Keratinocyte (primary cell): ENCODE data around the gene POU4F2. TPM values are rescaled to one million over a fixed set of nuclear protein-coding genes. Genes with fewer than 3 reads are reported as not detected.
"Not testable (repeated sequence)": the region's sequence is repeated elsewhere in the genome, so short reads cannot be mapped to it uniquely, and the experiment has no call there.

Source experiments
- DNase-seq: peaks from one replicate; pipeline ENCODE4 v3.0.0-alpha.2; 2011; ENCODE audit warnings: low read depth, missing footprints, low spot score
- FAIRE-seq: peaks from 2 replicates; lab custom pipeline; 2011; peaks lifted over from hg19 to GRCh38; lab: Jason Lieb, UNC
- H2AFZ ChIP-seq: 2 replicates; pipeline ENCODE4 v1.6.0; 2012; ENCODE audit warnings: low read length, control low read depth, inconsistent platforms; ENCODE audit not compliant: control insufficient read depth
- H3K27ac ChIP-seq: 2 replicates; pipeline ENCODE4 v1.5.1; 2011; ENCODE audit warnings: low read length; ENCODE audit not compliant: control insufficient read depth, insufficient read depth
- H3K27me3 ChIP-seq: 3 replicates; pipeline ENCODE4 v1.6.0; 2011; ENCODE audit warnings: low read length; ENCODE audit not compliant: control insufficient read depth, insufficient read depth; ENCODE audit errors: extremely low read depth
- H3K36me3 ChIP-seq, 2 experiments: 2 replicates in 1 of 2; 3 replicates in 1 of 2; pipeline ENCODE4 v1.5.1; 2011; ENCODE audit warnings: low read length in 2 of 2, mild to moderate bottlenecking in 1 of 2; ENCODE audit not compliant: control insufficient read depth in 2 of 2, insufficient read depth in 2 of 2; ENCODE audit errors: extremely low read depth in 1 of 2
- H3K4me1 ChIP-seq: 3 replicates; pipeline ENCODE4 v1.5.1; 2011; ENCODE audit warnings: low read length; ENCODE audit not compliant: control insufficient read depth, insufficient read depth; ENCODE audit errors: extremely low read depth
- H3K4me2 ChIP-seq: 3 replicates; pipeline ENCODE4 v1.6.0; 2011; ENCODE audit warnings: low read depth, low read length; ENCODE audit not compliant: control insufficient read depth, insufficient read depth; ENCODE audit errors: extremely low read depth
- H3K4me3 ChIP-seq, 3 experiments: fragments of 200-600 bp in 1 of 3; sonication (generic) in 1 of 3; 2 replicates in 2 of 3; 3 replicates in 1 of 3; pipeline ENCODE4 v1.5.1; 2011 to 2016; ENCODE audit warnings: low read length in 3 of 3, mild to moderate bottlenecking in 3 of 3, control low read depth in 2 of 3, inconsistent platforms in 1 of 3, low read depth in 1 of 3, mixed read lengths in 1 of 3, mixed run types in 1 of 3, moderate library complexity in 1 of 3; ENCODE audit not compliant: control insufficient read depth in 2 of 3, insufficient read depth in 2 of 3; ENCODE audit errors: extremely low read depth in 1 of 3
- H3K79me2 ChIP-seq: 2 replicates; pipeline ENCODE4 v1.6.0; 2012; ENCODE audit warnings: low read length; ENCODE audit not compliant: control insufficient read depth, insufficient read depth
- H3K9ac ChIP-seq: 3 replicates; pipeline ENCODE4 v1.6.0; 2011; ENCODE audit warnings: low read length; ENCODE audit not compliant: control insufficient read depth, insufficient read depth; ENCODE audit errors: extremely low read depth
- H3K9me1 ChIP-seq: 3 replicates; pipeline ENCODE4 v1.6.0; 2011; ENCODE audit warnings: low read length; ENCODE audit not compliant: control insufficient read depth, insufficient read depth; ENCODE audit errors: extremely low read depth
- H3K9me3 ChIP-seq: 2 replicates; pipeline ENCODE4 v1.5.1; 2012; ENCODE audit warnings: low read depth, low read length; ENCODE audit not compliant: control insufficient read depth
- H4K20me1 ChIP-seq: 3 replicates; pipeline ENCODE4 v1.6.0; 2011; ENCODE audit warnings: low read length; ENCODE audit not compliant: control insufficient read depth, insufficient read depth; ENCODE audit errors: extremely low read depth
- CTCF ChIP-seq, 3 experiments: IDR thresholded peaks in 1 of 3; conservative IDR thresholded peaks in 1 of 3; optimal IDR thresholded peaks in 1 of 3; 2 replicates in 2 of 3; 3 replicates in 1 of 3; pipeline versions ENCODE3 to v1.5.1; 2011; ENCODE audit warnings: low read length in 3 of 3, mild to moderate bottlenecking in 3 of 3, moderate library complexity in 2 of 3, control low read depth in 1 of 3, inconsistent platforms in 1 of 3; ENCODE audit not compliant: insufficient read depth in 2 of 3; ENCODE audit errors: extremely low read depth in 1 of 3
- EZH2 ChIP-seq: IDR thresholded peaks from one replicate; pipeline ENCODE4 v1.6.1; 2012; ENCODE audit warnings: inconsistent platforms, mild to moderate bottlenecking, low read length, moderate library complexity
- dilution Hi-C: fragments of 300-500 bp; cut with MboI; formaldehyde crosslinking; loops from one replicate; pipeline ENCODE4 v1.7.0; 2020; ENCODE audit warnings: low sequenced_read_pairs; ENCODE audit not compliant: extremely low pct_ligation_motif_present
- polyA plus RNA-seq, 5 experiments: library from polyadenylated mRNA; depleted of rRNA in 3 of 5; stranded (reverse) in 3 of 5; stranded (forward) in 1 of 5; unstranded in 1 of 5; fragments of >200 nt; gene quantifications; 1 replicate in 1 of 5; 2 replicates in 3 of 5; 3 replicates in 1 of 5; pipeline versions ENCODE4 v1.2.1 to v1.2.3, GENCODE V29; 2011 to 2012; ENCODE audit warnings: missing spikeins in 2 of 5, low read depth in 1 of 5, low replicate concordance in 1 of 5

The POU4F2 gene
- polyA plus RNA-seq, 1 donor (not counting 4 experiments of a cell fraction or from before 2014, with no cell fraction given), result not detected

- no peak overlapping the region for H2AFZ ChIP-seq
- DNase-seq (no peak), FAIRE-seq (no peak)
- no peak overlapping the region for H3K4me2 ChIP-seq
- no peak overlapping the region for H3K4me3 ChIP-seq
- TF ChIP-seq CTCF (optimal IDR thresholded peaks at IDR 0.05 in 1 of 3, IDR thresholded peaks at IDR 0.05 in 1 of 3, conservative IDR thresholded peaks at IDR 0.05 in 1 of 3; ENCODE audit: extremely low read depth in 1 of 3, insufficient read depth in 2 of 3, low read length in 3 of 3), result no peak
- no peak for TF ChIP-seq EZH2
- no peaks in the 10 kb centered on the region for H3K27me3 ChIP-seq
- H3K9me3 ChIP-seq, result no peaks in the 10 kb centered on the region
- H3K9me1 ChIP-seq, result no peaks in the 10 kb centered on the region
- H3K79me2 ChIP-seq, result no peaks in the 10 kb centered on the region
- H3K36me3 ChIP-seq, result no peaks in the 10 kb centered on the region
- dilution Hi-C loops, result no loop called here
- no peaks in the 10 kb centered on the region for H4K20me1 ChIP-seq
- H3K27ac ChIP-seq, result no peak overlapping the region
- no peaks in the 10 kb centered on the region for H3K4me1 ChIP-seq
- no peak overlapping the region for H3K9ac ChIP-seq
These were observed 22.7 kb downstream of the POU4F2 start for GRCh38 chr4:146661367-146661766.

- dilution Hi-C loops, H3K9me1 ChIP-seq, H3K4me3 ChIP-seq, H3K36me3 ChIP-seq, H3K4me2 ChIP-seq, FAIRE-seq, H3K9me3 ChIP-seq, H3K27me3 ChIP-seq, H3K9ac ChIP-seq, H3K79me2 ChIP-seq, H4K20me1 ChIP-seq, DNase-seq, H3K4me1 ChIP-seq, H2AFZ ChIP-seq, H3K27ac ChIP-seq: not testable (repeated sequence)
These were observed 25.2 kb downstream of the POU4F2 start for GRCh38 chr4:146663968-146664311.

GRCh38 chr4:146674829-146675570 lies 36.3 kb downstream of the POU4F2 start:
- no peak for FAIRE-seq
- no peak overlapping the region for H3K4me3 ChIP-seq
- no peak for TF ChIP-seq EZH2
- TF ChIP-seq CTCF (optimal IDR thresholded peaks at IDR 0.05 in 1 of 3, IDR thresholded peaks at IDR 0.05 in 1 of 3, conservative IDR thresholded peaks at IDR 0.05 in 1 of 3; ENCODE audit: extremely low read depth in 1 of 3, insufficient read depth in 2 of 3, low read length in 3 of 3), result no peak
- H4K20me1 ChIP-seq, result no peaks in the 10 kb centered on the region
- dilution Hi-C loops, result no loop called here
- no peak for DNase-seq
- H3K9me1 ChIP-seq, result no peaks in the 10 kb centered on the region
- H3K79me2 ChIP-seq, result no peaks in the 10 kb centered on the region
- H3K27me3 ChIP-seq, result no peaks in the 10 kb centered on the region
- H3K27ac ChIP-seq, result no peak overlapping the region
- no peaks in the 10 kb centered on the region for H3K4me1 ChIP-seq
- no peaks in the 10 kb centered on the region for H3K36me3 ChIP-seq
- no peaks in the 10 kb centered on the region for H3K9me3 ChIP-seq
- no peak overlapping the region for H2AFZ ChIP-seq
- no peak overlapping the region for H3K9ac ChIP-seq
- H3K4me2 ChIP-seq, result no peak overlapping the region
